ENCODE data around the gene TLE7. TPM values are rescaled to one million over a fixed set of nuclear protein-coding genes. Genes with fewer than 3 reads are reported as not detected.

TLE7 gene
- total RNA-seq, 4 donors from 2014 or later: not detected

DNA sequence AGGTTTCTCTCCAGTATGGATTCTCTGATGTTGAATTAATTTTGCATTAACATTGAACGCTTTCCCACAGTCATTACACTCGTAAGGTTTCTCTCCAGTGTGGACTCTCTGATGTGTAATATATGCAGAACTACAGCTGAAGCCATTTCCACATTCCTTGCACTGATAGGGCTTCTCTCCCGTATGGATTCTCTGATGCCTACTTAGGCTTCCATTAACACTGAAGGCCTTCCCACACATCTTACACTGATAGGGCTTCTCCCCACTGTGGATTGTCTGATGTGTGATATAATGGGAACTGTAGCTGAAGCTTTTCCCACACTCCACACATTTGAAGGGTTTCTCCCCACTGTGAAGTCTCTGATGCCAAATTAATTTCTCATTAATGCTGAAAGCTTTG, 7.2 kb upstream of the TLE7 start:
- TF ChIP-seq, protein P1, sequence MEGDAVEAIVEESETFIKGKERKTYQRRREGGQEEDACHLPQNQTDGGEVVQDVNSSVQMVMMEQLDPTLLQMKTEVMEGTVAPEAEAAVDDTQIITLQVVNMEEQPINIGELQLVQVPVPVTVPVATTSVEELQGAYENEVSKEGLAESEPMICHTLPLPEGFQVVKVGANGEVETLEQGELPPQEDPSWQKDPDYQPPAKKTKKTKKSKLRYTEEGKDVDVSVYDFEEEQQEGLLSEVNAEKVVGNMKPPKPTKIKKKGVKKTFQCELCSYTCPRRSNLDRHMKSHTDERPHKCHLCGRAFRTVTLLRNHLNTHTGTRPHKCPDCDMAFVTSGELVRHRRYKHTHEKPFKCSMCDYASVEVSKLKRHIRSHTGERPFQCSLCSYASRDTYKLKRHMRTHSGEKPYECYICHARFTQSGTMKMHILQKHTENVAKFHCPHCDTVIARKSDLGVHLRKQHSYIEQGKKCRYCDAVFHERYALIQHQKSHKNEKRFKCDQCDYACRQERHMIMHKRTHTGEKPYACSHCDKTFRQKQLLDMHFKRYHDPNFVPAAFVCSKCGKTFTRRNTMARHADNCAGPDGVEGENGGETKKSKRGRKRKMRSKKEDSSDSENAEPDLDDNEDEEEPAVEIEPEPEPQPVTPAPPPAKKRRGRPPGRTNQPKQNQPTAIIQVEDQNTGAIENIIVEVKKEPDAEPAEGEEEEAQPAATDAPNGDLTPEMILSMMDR (IDR thresholded peaks at IDR 0.05): no peak

DNA sequence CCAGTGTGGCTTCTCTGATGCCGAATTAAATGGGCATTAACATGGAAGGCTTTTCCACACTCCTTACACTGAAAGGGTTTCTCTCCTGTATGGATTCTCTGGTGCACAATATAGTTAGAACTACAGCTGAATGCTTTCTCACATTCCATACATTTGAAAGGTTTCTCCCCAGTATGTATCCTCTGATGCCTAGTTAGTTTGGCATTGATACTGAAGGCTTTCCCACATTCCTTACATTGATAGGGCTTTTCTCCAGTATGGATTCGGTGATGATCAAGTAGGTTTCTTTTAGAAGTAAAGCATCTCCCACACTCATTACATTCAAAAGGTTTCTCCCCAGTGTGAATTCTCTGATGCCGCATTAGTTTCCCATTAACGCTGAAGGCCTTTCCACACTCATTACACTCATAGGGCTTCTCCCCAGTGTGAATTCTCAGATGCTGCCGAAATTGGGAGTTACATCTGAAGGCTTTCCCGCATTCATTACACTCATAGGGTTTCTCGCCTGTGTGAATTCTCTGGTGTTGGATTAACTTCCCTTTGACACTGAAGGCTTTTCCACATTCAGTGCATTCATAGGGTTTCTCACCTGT, 6.5 kb upstream of the TLE7 start:
- DNase-seq (ENCODE audit: low spot score) (no peak), ATAC-seq (ENCODE audit: low FRiP score) (no peak)
- TF ChIP-seq, protein P1 (IDR thresholded peaks at IDR 0.05): no peak

More for the DNA sequence above, 7.2 kb upstream of the TLE7 start:
- DNase-seq (ENCODE audit: low spot score) (no peak), ATAC-seq (ENCODE audit: low FRiP score) (no peak)

DNA sequence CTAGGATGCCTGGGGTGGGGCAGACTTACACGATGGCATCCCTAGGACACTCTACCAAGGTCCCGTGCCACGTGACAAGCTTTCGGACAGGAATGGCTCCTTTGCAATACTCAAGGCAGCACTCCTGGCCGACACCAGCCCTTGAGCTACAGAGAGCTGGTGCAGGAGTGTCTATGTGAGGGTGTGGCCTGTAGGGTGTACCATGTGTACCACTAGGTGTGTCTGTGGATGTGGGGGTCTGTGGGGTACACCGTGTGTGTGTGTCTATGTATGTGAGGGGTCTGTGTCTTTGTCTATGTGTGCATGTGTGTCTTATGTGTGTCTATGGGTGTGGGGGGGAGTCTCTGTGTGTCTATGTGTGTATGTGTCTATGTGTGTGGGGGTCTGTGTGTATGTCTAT, 1.9 kb upstream of the TLE7 start:
- TF ChIP-seq, protein P1 (IDR thresholded peaks at IDR 0.05): no peak
- DNase-seq (ENCODE audit: low spot score) (no peak), ATAC-seq (ENCODE audit: low FRiP score) (no peak)

DNA sequence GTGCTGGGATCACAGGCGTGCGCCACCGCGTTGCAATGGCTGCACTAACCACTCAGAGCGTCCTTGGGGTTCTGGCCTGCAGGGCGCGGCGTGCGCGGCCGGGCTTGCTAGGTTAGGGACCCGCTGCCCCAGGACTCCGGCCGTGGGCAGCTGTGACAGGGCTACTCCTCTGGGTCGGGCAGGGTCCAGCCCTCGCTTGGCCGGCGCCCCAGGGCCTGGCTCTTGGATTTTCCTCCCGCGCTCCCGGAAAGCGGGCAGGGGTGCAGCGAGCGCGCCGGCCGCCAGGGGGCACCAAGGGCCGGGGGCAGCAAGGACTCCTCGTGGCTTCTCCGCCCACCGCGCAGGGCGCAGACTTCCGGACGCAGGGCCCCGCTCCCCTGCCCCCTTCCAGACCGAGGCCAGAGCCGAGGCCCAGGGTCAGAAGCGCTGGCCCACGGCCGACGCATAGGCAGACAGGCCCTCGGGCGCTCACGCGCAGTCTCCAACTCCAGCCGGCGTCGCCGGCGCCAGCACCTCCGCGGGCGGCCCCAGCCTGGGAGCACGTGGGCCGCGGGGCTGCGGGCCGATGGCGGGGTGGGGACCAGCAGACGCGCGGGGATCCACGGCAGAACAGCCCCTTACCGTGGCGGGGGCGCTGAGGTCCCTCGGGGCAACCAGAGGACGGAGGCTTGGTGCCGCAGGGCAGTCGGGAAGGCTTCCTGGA, 355 bp downstream of the TLE7 start:
- ATAC-seq (ENCODE audit: low FRiP score) (no peak), DNase-seq (ENCODE audit: low spot score) (no peak)
- TF ChIP-seq, protein P1 (IDR thresholded peaks at IDR 0.05): no peak

DNA sequence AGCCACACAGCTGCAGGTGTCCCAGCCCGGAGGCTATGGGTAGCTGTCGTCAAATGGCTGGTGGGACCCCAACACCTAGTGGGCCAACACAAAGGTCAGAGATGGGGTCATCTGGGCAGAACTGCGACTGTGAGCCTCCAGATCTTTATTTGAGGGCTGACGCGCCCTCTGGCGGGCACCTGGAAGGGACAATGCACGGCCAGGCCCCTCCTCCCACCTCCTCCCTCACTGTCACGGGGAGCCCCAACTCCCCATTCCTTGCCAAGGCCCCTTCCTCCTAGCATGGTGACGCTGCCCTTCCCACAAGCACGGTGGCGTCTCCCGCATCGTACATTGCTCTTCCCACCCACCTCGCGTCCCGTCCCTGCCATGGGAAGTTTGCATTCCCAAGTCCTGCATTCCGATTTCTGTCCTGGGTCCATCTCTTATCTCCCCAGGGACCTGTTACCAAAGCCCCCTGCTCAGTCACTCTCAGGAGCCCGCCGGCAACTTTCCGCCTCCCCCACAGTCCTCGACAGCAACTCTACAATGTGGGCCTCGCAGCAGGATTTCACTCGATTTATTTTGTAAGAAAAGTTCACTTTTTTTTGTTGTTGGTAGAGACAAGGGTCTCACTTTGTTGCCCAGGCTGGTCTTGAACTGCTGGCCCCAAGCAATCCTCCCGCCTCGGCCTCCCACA, 1.0 kb downstream of the TLE7 start:
- ATAC-seq (ENCODE audit: low FRiP score): no peak
- no peak for DNase-seq (ENCODE audit: low spot score)
- TF ChIP-seq, protein P1 (IDR thresholded peaks at IDR 0.05): no peak

DNA sequence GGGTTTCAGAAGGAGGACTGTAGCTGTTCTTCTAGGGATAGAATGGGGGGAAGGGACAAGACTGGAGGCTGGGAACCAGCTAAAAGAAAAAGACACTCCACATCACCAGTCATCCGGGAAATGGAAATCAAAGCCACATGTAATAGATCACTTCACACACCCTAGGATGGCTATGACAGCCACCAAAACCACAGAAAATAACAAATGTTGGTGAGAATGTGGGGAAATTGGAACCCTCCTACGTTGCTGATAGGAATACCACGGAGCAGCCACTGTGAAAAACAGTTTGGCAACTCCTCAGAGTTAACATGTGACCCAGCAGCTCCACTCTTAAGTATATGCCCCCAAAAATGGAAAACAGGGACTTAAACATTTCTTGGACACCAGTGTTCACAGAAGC, 2.3 kb downstream of the TLE7 start:
- DNase-seq (ENCODE audit: low spot score) (no peak), ATAC-seq (ENCODE audit: low FRiP score) (no peak)
- TF ChIP-seq, protein P1 (IDR thresholded peaks at IDR 0.05): no peak

All from omental fat pad (tissue), 4 donors.